HepG2 (cell line): ENCODE data around the gene ASB14. TPM values are rescaled to one million over a fixed set of nuclear protein-coding genes. Genes with fewer than 3 reads are reported as not detected.

ENCODE experiments used
- AKAP8 ChIP-seq: sonication (generic); formaldehyde crosslinking; IDR thresholded peaks from 2 replicates; pipeline ENCODE4 v1.5.1; 2020; ENCODE audit warnings: mild to moderate bottlenecking, missing genetic modification reagents
- CCDC6 ChIP-seq: sonication (generic); formaldehyde crosslinking; IDR thresholded peaks from 2 replicates; pipeline ENCODE4 v1.8.1; 2022; ENCODE audit warnings: mild to moderate bottlenecking, missing genetic modification reagents, moderate library complexity
- GATAD2A ChIP-seq: IDR thresholded peaks from 2 replicates; pipeline ENCODE4 v1.6.1; 2016
- KLF16 ChIP-seq, 2 experiments: sonication (generic) in 1 of 2; formaldehyde crosslinking in 1 of 2; IDR thresholded peaks; 2 replicates each; pipeline versions ENCODE4 v1.6.1 to v1.8.0; 2016 to 2023; ENCODE audit warnings: missing genetic modification reagents in 2 of 2, missing compliant biosample characterization in 1 of 2
- KLF9 ChIP-seq: IDR thresholded peaks from 2 replicates; pipeline ENCODE4 v1.6.1; 2016; ENCODE audit warnings: low read depth
- MED13 ChIP-seq: sonication (generic); formaldehyde crosslinking; IDR thresholded peaks from 2 replicates; pipeline ENCODE4 v1.5.0; 2020; ENCODE audit warnings: missing genetic modification reagents
- NFIC ChIP-seq: IDR thresholded peaks from 2 replicates; pipeline ENCODE4 v1.6.1; 2012; ENCODE audit warnings: mild to moderate bottlenecking, low read length, inconsistent platforms
- NFYB ChIP-seq: sonication (generic); formaldehyde crosslinking; IDR thresholded peaks from 2 replicates; pipeline ENCODE4 v1.4.0; 2020; ENCODE audit warnings: missing genetic modification reagents
- RNF2 ChIP-seq: fragments of 450-650 bp; conservative IDR thresholded peaks from 2 replicates; pipeline ENCODE4 v1.6.1; 2016; ENCODE audit warnings: low read depth
- SIX1 ChIP-seq: sonication (generic); formaldehyde crosslinking; IDR thresholded peaks from 2 replicates; pipeline ENCODE4 v1.4.0; 2020; ENCODE audit warnings: missing genetic modification reagents, borderline replicate concordance
- SUZ12 ChIP-seq: fragments of 150-350 bp; IDR thresholded peaks from 2 replicates; pipeline ENCODE4 v1.6.1; 2014; ENCODE audit warnings: low read depth, low read length
- ZBED4 ChIP-seq: sonication (generic); formaldehyde crosslinking; IDR thresholded peaks from 2 replicates; pipeline ENCODE4 v1.4.0; 2020; ENCODE audit warnings: missing genetic modification reagents, borderline replicate concordance
- ZBTB4 ChIP-seq: sonication (generic); formaldehyde crosslinking; IDR thresholded peaks from 2 replicates; pipeline ENCODE4 v1.4.0; 2020; ENCODE audit warnings: missing genetic modification reagents, mild to moderate bottlenecking, borderline replicate concordance
- ZFP91 ChIP-seq: sonication (generic); formaldehyde crosslinking; IDR thresholded peaks from 2 replicates; pipeline ENCODE4 v1.9.0; 2022; ENCODE audit warnings: missing genetic modification reagents, mild to moderate bottlenecking, borderline replicate concordance
- ZNF3 ChIP-seq: IDR thresholded peaks from 2 replicates; pipeline ENCODE4 v1.7.0; 2017; ENCODE audit warnings: inconsistent platforms
- ZNF33A ChIP-seq: sonication (generic); formaldehyde crosslinking; IDR thresholded peaks from 2 replicates; pipeline ENCODE4 v1.5.1; 2020; ENCODE audit warnings: missing genetic modification reagents, mild to moderate bottlenecking, moderate library complexity, borderline replicate concordance
- ZNF563 ChIP-seq: sonication (generic); formaldehyde crosslinking; IDR thresholded peaks from 2 replicates; pipeline ENCODE4 v1.8.0; 2022; ENCODE audit warnings: mild to moderate bottlenecking, moderate library complexity, missing genetic modification reagents
- ZNF639 ChIP-seq: conservative IDR thresholded peaks from 2 replicates; pipeline ENCODE4 v1.6.1; 2018; ENCODE audit warnings: missing genetic modification reagents
- ZNF788 ChIP-seq: sonication (generic); formaldehyde crosslinking; IDR thresholded peaks from 2 replicates; pipeline ENCODE4 v1.5.0; 2020; ENCODE audit warnings: mild to moderate bottlenecking, missing genetic modification reagents, borderline replicate concordance
- ZSCAN30 ChIP-seq: sonication (generic); formaldehyde crosslinking; IDR thresholded peaks from 2 replicates; pipeline ENCODE4 v1.5.0; 2020; ENCODE audit warnings: mild to moderate bottlenecking, missing genetic modification reagents
- polyA plus RNA-seq, 8 experiments: library from polyadenylated mRNA; depleted of rRNA in 3 of 8; stranded (reverse) in 7 of 8; unstranded in 1 of 8; fragments of >200 nt; fragmentation: Illumina TruSeq in 4 of 8; extraction: Trizol in 4 of 8; gene quantifications; 2 replicates each; pipeline versions ENCODE4 v1.2.1 to v1.2.3, GENCODE V29; 2011 to 2016; ENCODE audit warnings: low read depth in 4 of 8, missing spikeins in 1 of 8, mixed read lengths in 1 of 8; ENCODE audit not compliant: insufficient read depth in 1 of 8
- total RNA-seq, 5 experiments: library from RNA; depleted of rRNA; stranded (reverse); fragments of >200 nt; fragmentation: Illumina TruSeq; extraction: Trizol; gene quantifications; 2 replicates each; pipeline ENCODE4 v1.2.3, GENCODE V29; 2016; ENCODE audit warnings: low read depth in 1 of 5

Gene ASB14
- total and polyA plus RNA-seq, 2 of the 13 experiments (the other 11 are each of a cell fraction or from before 2014, with no cell fraction given): not detected

DNA sequence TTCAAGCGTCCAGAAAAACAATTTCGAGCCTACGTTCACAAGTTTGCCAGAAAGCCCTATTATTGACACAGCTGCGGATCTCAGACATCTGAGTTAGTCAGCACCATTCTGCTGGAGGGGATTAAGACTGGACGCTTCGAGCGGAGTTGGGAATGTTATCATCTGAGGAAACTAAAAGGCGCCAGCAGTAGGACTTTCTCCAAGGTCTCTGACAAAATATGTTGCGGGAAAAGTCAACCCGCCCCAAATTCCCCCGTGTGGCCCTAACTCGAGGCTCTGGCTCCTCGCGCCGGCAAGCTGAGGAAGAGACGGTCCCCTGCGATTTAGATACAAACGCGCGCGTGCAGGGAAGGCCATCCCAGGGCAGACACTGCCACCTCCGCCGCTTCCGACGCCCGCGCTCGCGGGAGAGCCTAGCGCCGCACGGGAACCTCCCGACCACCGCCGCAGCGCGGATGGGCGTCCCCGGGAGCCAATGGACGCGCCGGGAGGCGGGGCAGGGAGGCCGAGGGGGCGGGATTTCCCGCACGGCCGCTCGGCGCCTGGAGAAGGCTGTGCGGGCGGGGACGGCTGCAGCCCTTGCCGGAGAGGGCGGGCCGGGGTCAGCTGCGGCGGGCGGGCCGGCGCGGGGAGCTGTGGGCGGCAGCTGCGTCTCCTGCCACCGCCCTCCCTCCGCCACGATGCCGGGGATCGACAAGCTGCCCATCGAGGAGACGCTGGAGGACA lies 65.1 kb downstream of the ASB14 start, which contains the start of gene APPL1 (continued):
- 0 out of 2 replicates have a peak, but pooled peaks have one; percentile 19 for TF ChIP-seq ZNF3 (CRISPR knock-in tag)
- TF ChIP-seq ZNF563 (CRISPR knock-in tag): peak; percentile 86
- TF ChIP-seq ZNF788 (CRISPR knock-in tag): peak; percentile 86
- TF ChIP-seq RNF2: peak; percentile 81
- no peak for TF ChIP-seq SUZ12
- no peak; the same call in none of the 2 replicates for TF ChIP-seq MED13 (CRISPR knock-in tag)
- TF ChIP-seq ZBTB4 (CRISPR knock-in tag): peak; percentile 72; the same call in 1 of the 2 replicates
- TF ChIP-seq ZNF639 (CRISPR knock-in tag): peak; percentile 29; the same call in 1 of the 2 replicates
- no peak for TF ChIP-seq NFIC
- peak; percentile 67; the same call in 1 of the 2 replicates for TF ChIP-seq ZFP91 (CRISPR knock-in tag)
- TF ChIP-seq CCDC6: peak; percentile 63; the same call in 1 of the 2 replicates
- 0 out of 2 replicates have a peak, but pooled peaks have one; percentile 10 for TF ChIP-seq GATAD2A (CRISPR knock-in tag)
- no peak for TF ChIP-seq ZNF33A (CRISPR knock-in tag)
- peak; percentile 47 for TF ChIP-seq ZBED4
- TF ChIP-seq SIX1 (CRISPR knock-in tag): no peak
- TF ChIP-seq AKAP8 (CRISPR knock-in tag): peak; percentile 23; the same call in 1 of the 2 replicates
- peak; percentile 88 for TF ChIP-seq NFYB
- peak in 1 of 2 experiments; percentile 74; a peak in 1 of 4 replicates for TF ChIP-seq KLF16 (CRISPR knock-in tag; IDR thresholded peaks at IDR 0.05)
- no peak for TF ChIP-seq KLF9
- no peak for TF ChIP-seq ZSCAN30 (CRISPR knock-in tag)
